Parathyroid adenoma (tissue), 2 donors: ENCODE measurements around the gene FBXO46.
"Not testable (repeated sequence)": the region's sequence is repeated elsewhere in the genome, so short reads cannot be mapped to it uniquely, and the experiment has no call there.

Source experiments
- H2AFZ ChIP-seq: fragments of 300-600 bp; sonication (generic); one replicate; pipeline ENCODE4 v1.7.0; 2017; ENCODE audit warnings: antibody characterized with exemption, mild to moderate bottlenecking
- H3K27ac ChIP-seq: fragments of 300-600 bp; sonication (generic); one replicate; pipeline ENCODE4 v1.7.0; 2017
- H3K27me3 ChIP-seq: fragments of 300-600 bp; sonication (generic); one replicate; pipeline ENCODE4 v1.7.0; 2017; ENCODE audit warnings: low read length; ENCODE audit not compliant: control insufficient read depth, insufficient read depth
- H3K36me3 ChIP-seq: fragments of 300-600 bp; sonication (generic); one replicate; pipeline ENCODE4 v1.7.0; 2017; ENCODE audit warnings: low read length; ENCODE audit not compliant: control insufficient read depth, insufficient read depth
- H3K4me1 ChIP-seq: fragments of 300-600 bp; sonication (generic); one replicate; pipeline ENCODE4 v1.7.0; 2017; ENCODE audit warnings: control low read depth
- H3K4me2 ChIP-seq: fragments of 300-600 bp; sonication (generic); one replicate; pipeline ENCODE4 v1.7.0; 2017; ENCODE audit warnings: low read length
- H3K4me3 ChIP-seq: fragments of 300-600 bp; sonication (generic); one replicate; pipeline ENCODE4 v1.7.0; 2017; ENCODE audit warnings: low read depth, low read length
- H3K79me2 ChIP-seq: fragments of 300-600 bp; sonication (generic); one replicate; pipeline ENCODE4 v1.7.0; 2017; ENCODE audit warnings: control low read depth
- H3K9ac ChIP-seq: fragments of 300-600 bp; sonication (generic); one replicate; pipeline ENCODE4 v1.7.0; 2017; ENCODE audit warnings: mild to moderate bottlenecking
- H3K9me3 ChIP-seq: fragments of 300-600 bp; sonication (generic); one replicate; pipeline ENCODE4 v1.7.0; 2017; ENCODE audit warnings: low read length; ENCODE audit not compliant: control insufficient read depth
- TF ChIP-seq, protein P1 (sequence below): fragments of 300-600 bp; sonication (generic); IDR thresholded peaks from one replicate; pipeline ENCODE4 v1.7.0; 2017; ENCODE audit warnings: antibody characterized with exemption, mild to moderate bottlenecking
- donor health status: primary hyperparathyroidism.

The FBXO46 gene

GRCh38 chr19:45733160-45733810 is 2.6 kb upstream of the FBXO46 start, which contains the start of gene MEIOSIN:
TSS of gene MEIOSIN (plus strand) at chr19:45733439. CDS start at chr19:45735377, 1,938 bp downstream.
- Histone ChIP-seq H3K4me3 (no peak within 1 kb of the TSS), H2AFZ (no peak within 1 kb of the TSS), H3K79me2 (peaks cover 22% of the 10 kb centered on the region), H3K4me2 (no peak within 1 kb of the TSS), H3K27ac (no peak within 1 kb of the TSS), H3K4me1 (peaks cover 6% of the 10 kb centered on the region), H3K27me3 (no peaks in the 10 kb centered on the region), H3K36me3 (no peaks in the 10 kb centered on the region), H3K9ac (no peak within 1 kb of the TSS), H3K9me3 (no peaks in the 10 kb centered on the region)
- TF ChIP-seq, protein P1, sequence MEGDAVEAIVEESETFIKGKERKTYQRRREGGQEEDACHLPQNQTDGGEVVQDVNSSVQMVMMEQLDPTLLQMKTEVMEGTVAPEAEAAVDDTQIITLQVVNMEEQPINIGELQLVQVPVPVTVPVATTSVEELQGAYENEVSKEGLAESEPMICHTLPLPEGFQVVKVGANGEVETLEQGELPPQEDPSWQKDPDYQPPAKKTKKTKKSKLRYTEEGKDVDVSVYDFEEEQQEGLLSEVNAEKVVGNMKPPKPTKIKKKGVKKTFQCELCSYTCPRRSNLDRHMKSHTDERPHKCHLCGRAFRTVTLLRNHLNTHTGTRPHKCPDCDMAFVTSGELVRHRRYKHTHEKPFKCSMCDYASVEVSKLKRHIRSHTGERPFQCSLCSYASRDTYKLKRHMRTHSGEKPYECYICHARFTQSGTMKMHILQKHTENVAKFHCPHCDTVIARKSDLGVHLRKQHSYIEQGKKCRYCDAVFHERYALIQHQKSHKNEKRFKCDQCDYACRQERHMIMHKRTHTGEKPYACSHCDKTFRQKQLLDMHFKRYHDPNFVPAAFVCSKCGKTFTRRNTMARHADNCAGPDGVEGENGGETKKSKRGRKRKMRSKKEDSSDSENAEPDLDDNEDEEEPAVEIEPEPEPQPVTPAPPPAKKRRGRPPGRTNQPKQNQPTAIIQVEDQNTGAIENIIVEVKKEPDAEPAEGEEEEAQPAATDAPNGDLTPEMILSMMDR, result no peak

DNA sequence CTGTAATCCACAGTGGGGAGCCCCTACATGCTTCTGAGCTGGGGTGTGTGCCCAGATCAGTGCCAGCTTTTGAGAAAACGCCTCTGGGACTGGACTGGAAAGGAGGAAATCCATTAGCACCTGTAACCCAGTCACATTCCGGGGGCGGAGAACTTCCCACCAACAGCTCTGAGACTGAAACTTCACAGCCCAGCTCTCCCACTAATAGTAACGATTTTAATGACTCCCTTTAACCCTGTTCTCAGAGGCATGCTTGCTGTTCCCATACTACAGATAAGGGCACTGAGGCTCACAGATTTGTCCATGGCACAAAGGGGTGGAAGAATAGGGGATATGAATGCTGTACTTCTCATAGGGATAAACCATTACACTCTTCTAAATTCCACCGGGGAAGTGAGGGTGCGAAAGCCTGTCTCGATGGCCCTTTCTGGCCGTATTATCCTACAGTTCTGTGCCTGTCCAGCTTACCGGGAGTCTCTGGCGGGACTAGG is 851 bp downstream of the FBXO46 start:
- Histone ChIP-seq H3K79me2 (peaks cover 55% of the 10 kb centered on the region), H3K9ac (no peak overlapping the region), H2AFZ (peak overlapping the region; percentile 89), H3K36me3 (no peaks in the 10 kb centered on the region), H3K4me2 (peak overlapping the region; percentile 82), H3K27me3 (no peaks in the 10 kb centered on the region), H3K4me3 (peak overlapping the region; percentile 56), H3K4me1 (peaks cover 6% of the 10 kb centered on the region), H3K27ac (peak overlapping the region; percentile 34), H3K9me3 (no peaks in the 10 kb centered on the region)
- TF ChIP-seq, protein P1, result no peak

GRCh38 chr19:45728683-45729082 is 2.0 kb downstream of the FBXO46 start:
- H3K9me3 ChIP-seq, H3K36me3 ChIP-seq, H3K27ac ChIP-seq, H3K9ac ChIP-seq, H3K4me2 ChIP-seq, H3K27me3 ChIP-seq, H3K4me3 ChIP-seq, H2AFZ ChIP-seq, H3K4me1 ChIP-seq: not testable (repeated sequence)
- peaks cover 58% of the 10 kb centered on the region for H3K79me2 ChIP-seq

DNA sequence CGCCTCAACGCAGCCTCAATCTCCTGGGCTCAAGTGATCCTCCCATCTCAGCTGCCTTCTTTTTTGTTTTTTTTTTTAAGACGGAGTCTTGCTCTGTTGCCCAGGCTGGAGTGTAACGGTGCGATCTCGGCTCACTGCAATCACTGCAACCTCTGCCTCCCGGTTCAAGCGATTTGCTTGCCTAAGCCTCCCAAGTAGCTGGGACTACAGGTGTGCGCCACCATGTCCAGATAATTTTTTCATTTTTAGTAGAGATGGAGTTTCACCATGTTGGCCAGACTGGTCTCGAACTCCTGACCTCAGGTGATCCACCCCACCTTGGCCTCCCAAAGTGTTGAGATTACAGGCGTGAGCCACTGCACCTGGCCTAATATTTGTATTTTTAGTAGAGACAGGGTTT is 10.6 kb downstream of the FBXO46 start:
- not testable (repeated sequence) for H2AFZ ChIP-seq, H3K4me3 ChIP-seq, H3K9me3 ChIP-seq, H3K4me2 ChIP-seq, H3K27me3 ChIP-seq, H3K9ac ChIP-seq, H3K27ac ChIP-seq, H3K36me3 ChIP-seq
- Histone ChIP-seq H3K4me1 (peaks cover 13% of the 10 kb centered on the region), H3K79me2 (peaks cover 20% of the 10 kb centered on the region)

- Histone ChIP-seq H3K9me3 (no peaks in the 10 kb centered on the region), H3K27me3 (no peaks in the 10 kb centered on the region), H3K9ac (peak overlapping the region; percentile 51), H3K79me2 (peaks cover 14% of the 10 kb centered on the region), H3K4me1 (peaks cover 13% of the 10 kb centered on the region), H3K27ac (peak overlapping the region; percentile 99), H2AFZ (peak overlapping the region; percentile 68), H3K4me3 (peak overlapping the region; percentile 86), H3K4me2 (peak overlapping the region; percentile 82), H3K36me3 (no peaks in the 10 kb centered on the region)
- TF ChIP-seq, protein P1, result no peak
Measured at GRCh38 chr19:45717983-45718650, 12.6 kb downstream of the FBXO46 start.
